Fibroblast of lung (primary cell): Measurements from ENCODE around the gene SMARCC1. TPM values are rescaled to one million over a fixed set of nuclear protein-coding genes. Genes with fewer than 3 reads are reported as not detected.
"Not testable (repeated sequence)": the region's sequence is repeated elsewhere in the genome, so short reads cannot be mapped to it uniquely, and the experiment has no call there.

Source experiments
- DNase-seq, 2 donors: peaks; one replicate each; pipeline versions ENCODE4 v3.0.0 to v3.0.0-alpha.2; 2010; ENCODE audit warnings: low read depth in 2 of 2
- H2AFZ ChIP-seq: 2 replicates; pipeline ENCODE4 v1.5.1; 2012; ENCODE audit warnings: low read length, control low read depth, inconsistent platforms
- H3K27ac ChIP-seq: 2 replicates; pipeline ENCODE4 v1.5.1; 2011; ENCODE audit warnings: low read length, control low read depth; ENCODE audit not compliant: insufficient read depth
- H3K27me3 ChIP-seq: 2 replicates; pipeline ENCODE4 v1.5.1; 2011; ENCODE audit warnings: mild to moderate bottlenecking, low read length; ENCODE audit not compliant: control insufficient read depth, insufficient read depth
- H3K36me3 ChIP-seq: 2 replicates; pipeline ENCODE4 v1.5.1; 2011; ENCODE audit warnings: low read length; ENCODE audit not compliant: control insufficient read depth, insufficient read depth
- H3K4me1 ChIP-seq: 2 replicates; pipeline ENCODE4 v1.5.1; 2011; ENCODE audit warnings: low read length; ENCODE audit not compliant: control insufficient read depth, insufficient read depth; ENCODE audit errors: extremely low read depth
- H3K4me2 ChIP-seq: 2 replicates; pipeline ENCODE4 v1.5.1; 2011; ENCODE audit warnings: low read length, control low read depth; ENCODE audit not compliant: insufficient read depth; ENCODE audit errors: extremely low read depth
- H3K4me3 ChIP-seq, 4 experiments: fragments of 200-600 bp in 1 of 4; sonication (generic) in 1 of 4; replicated peaks in 1 of 4; 2 replicates each; pipeline ENCODE4 v1.5.1; 2011 to 2016; ENCODE audit warnings: low read length in 4 of 4, low read depth in 3 of 4, mild to moderate bottlenecking in 3 of 4, control low read depth in 2 of 4, inconsistent platforms in 1 of 4, mixed read lengths in 1 of 4; ENCODE audit not compliant: insufficient read depth in 1 of 4; ENCODE audit errors: control extremely low read depth in 1 of 4
- H3K79me2 ChIP-seq: 2 replicates; pipeline ENCODE4 v1.5.1; 2012; ENCODE audit warnings: mild to moderate bottlenecking, low read length, inconsistent platforms; ENCODE audit not compliant: control insufficient read depth, insufficient read depth
- H3K9ac ChIP-seq: 2 replicates; pipeline ENCODE4 v1.5.1; 2011; ENCODE audit warnings: mild to moderate bottlenecking, low read length, control low read depth; ENCODE audit not compliant: insufficient read depth
- H3K9me3 ChIP-seq: 2 replicates; pipeline ENCODE4 v1.5.1; 2012; ENCODE audit warnings: low read depth, low read length; ENCODE audit not compliant: control insufficient read depth, insufficient read depth
- H4K20me1 ChIP-seq: 2 replicates; pipeline ENCODE4 v1.5.1; 2011; ENCODE audit warnings: low read length; ENCODE audit not compliant: control insufficient read depth, insufficient read depth; ENCODE audit errors: extremely low read depth
- EZH2 ChIP-seq: IDR thresholded peaks from 2 replicates; pipeline ENCODE4 v1.5.1; 2012; ENCODE audit warnings: low read length, control low read depth, mild to moderate bottlenecking; ENCODE audit errors: missing control alignments
- polyA plus RNA-seq, 2 donors: library from polyadenylated mRNA; depleted of rRNA in 1 of 2; stranded (reverse) in 1 of 2; unstranded in 1 of 2; fragments of >200 nt; gene quantifications; 2 replicates each; pipeline ENCODE4 v1.2.1, GENCODE V29; 2011 to 2012; ENCODE audit warnings: missing spikeins in 1 of 2
- total RNA-seq: library from RNA; depleted of rRNA; stranded (reverse); fragments of >200 nt; gene quantifications from 2 replicates; pipeline ENCODE4 v1.2.1, GENCODE V29; 2014
- TF ChIP-seq, protein P1 (sequence below), 2 donors: IDR thresholded peaks in 1 of 2; conservative IDR thresholded peaks in 1 of 2; 1 replicate in 1 of 2; 2 replicates in 1 of 2; pipeline ENCODE4 v1.5.1; 2011 to 2012; ENCODE audit warnings: low read length in 2 of 2, control low read depth in 1 of 2, inconsistent platforms in 1 of 2, low read depth in 1 of 2, mild to moderate bottlenecking in 1 of 2

SMARCC1 gene
- total and polyA plus RNA-seq, 2 donors (not counting 1 experiment from before 2014, with no cell fraction given): 23.1 to 23.6 TPM

GRCh38 chr3:47747558-47747957 lies 34.1 kb downstream of the SMARCC1 start:
- Histone ChIP-seq H2AFZ (no peak overlapping the region), H3K9ac (no peak overlapping the region), H3K27me3 (no peaks in the 10 kb centered on the region), H3K79me2 (peaks cover 11% of the 10 kb centered on the region), H3K9me3 (no peaks in the 10 kb centered on the region), H3K4me2 (no peak overlapping the region), H4K20me1 (no peaks in the 10 kb centered on the region), H3K4me3 (no peak overlapping the region), H3K4me1 (no peaks in the 10 kb centered on the region), H3K27ac (no peak overlapping the region), H3K36me3 (no peaks in the 10 kb centered on the region)
- DNase-seq: no peak
- TF ChIP-seq, protein P1, sequence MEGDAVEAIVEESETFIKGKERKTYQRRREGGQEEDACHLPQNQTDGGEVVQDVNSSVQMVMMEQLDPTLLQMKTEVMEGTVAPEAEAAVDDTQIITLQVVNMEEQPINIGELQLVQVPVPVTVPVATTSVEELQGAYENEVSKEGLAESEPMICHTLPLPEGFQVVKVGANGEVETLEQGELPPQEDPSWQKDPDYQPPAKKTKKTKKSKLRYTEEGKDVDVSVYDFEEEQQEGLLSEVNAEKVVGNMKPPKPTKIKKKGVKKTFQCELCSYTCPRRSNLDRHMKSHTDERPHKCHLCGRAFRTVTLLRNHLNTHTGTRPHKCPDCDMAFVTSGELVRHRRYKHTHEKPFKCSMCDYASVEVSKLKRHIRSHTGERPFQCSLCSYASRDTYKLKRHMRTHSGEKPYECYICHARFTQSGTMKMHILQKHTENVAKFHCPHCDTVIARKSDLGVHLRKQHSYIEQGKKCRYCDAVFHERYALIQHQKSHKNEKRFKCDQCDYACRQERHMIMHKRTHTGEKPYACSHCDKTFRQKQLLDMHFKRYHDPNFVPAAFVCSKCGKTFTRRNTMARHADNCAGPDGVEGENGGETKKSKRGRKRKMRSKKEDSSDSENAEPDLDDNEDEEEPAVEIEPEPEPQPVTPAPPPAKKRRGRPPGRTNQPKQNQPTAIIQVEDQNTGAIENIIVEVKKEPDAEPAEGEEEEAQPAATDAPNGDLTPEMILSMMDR (conservative IDR thresholded peaks at IDR 0.05 in 1 of 2, IDR thresholded peaks at IDR 0.05 in 1 of 2; ENCODE audit: low read depth in 1 of 2, low read length in 2 of 2): no peak
- TF ChIP-seq EZH2: no peak

DNA sequence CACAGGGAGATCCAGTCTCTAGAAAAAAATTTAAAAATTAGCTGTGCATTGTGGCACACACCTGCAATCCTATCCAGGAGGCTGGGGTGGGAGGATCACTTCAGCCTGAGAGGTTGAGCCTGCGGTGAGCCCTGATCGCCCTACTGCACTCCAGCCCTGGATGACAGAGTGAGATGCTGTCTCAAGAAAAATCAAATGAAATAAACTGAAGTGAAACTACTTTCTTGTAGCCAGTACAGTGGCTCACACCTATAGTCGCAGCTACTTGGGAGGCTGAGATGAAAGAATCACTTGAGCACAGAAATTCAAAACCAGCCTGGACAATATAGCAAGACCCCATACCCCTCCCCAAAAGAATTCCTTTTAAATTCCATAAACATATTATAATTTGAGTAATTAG lies 35.4 kb downstream of the SMARCC1 start:
- Histone ChIP-seq H3K79me2 (peaks cover 13% of the 10 kb centered on the region), H2AFZ (no peak overlapping the region), H3K27ac (no peak overlapping the region), H3K4me3 (no peak overlapping the region), H3K36me3 (no peaks in the 10 kb centered on the region), H3K27me3 (no peaks in the 10 kb centered on the region), H3K9ac (no peak overlapping the region), H3K4me2 (no peak overlapping the region), H3K4me1 (no peaks in the 10 kb centered on the region), H4K20me1 (no peaks in the 10 kb centered on the region), H3K9me3 (no peaks in the 10 kb centered on the region)
- TF ChIP-seq, protein P1 (conservative IDR thresholded peaks at IDR 0.05 in 1 of 2, IDR thresholded peaks at IDR 0.05 in 1 of 2; ENCODE audit: low read depth in 1 of 2, low read length in 2 of 2): no peak
- no peak for TF ChIP-seq EZH2
- no peak for DNase-seq

- H3K9ac ChIP-seq: no peak overlapping the region
- no peaks in the 10 kb centered on the region for H3K36me3 ChIP-seq
- no peak for TF ChIP-seq EZH2
- TF ChIP-seq, protein P1 (conservative IDR thresholded peaks at IDR 0.05 in 1 of 2, IDR thresholded peaks at IDR 0.05 in 1 of 2; ENCODE audit: low read depth in 1 of 2, low read length in 2 of 2): no peak
- no peaks in the 10 kb centered on the region for H3K9me3 ChIP-seq
- H4K20me1 ChIP-seq: no peaks in the 10 kb centered on the region
- H3K4me1 ChIP-seq: no peaks in the 10 kb centered on the region
- no peak overlapping the region for H2AFZ ChIP-seq
- H3K27ac ChIP-seq: no peak overlapping the region
- H3K79me2 ChIP-seq: peaks cover 11% of the 10 kb centered on the region
- no peak overlapping the region for H3K4me3 ChIP-seq
- DNase-seq: no peak
- no peaks in the 10 kb centered on the region for H3K27me3 ChIP-seq
- no peak overlapping the region for H3K4me2 ChIP-seq
Measured at GRCh38 chr3:47743855-47744254, 37.8 kb downstream of the SMARCC1 start.

- peak; percentile 12 to 37 for DNase-seq
- H3K9me3 ChIP-seq, H3K27ac ChIP-seq, H3K27me3 ChIP-seq, H2AFZ ChIP-seq, H3K4me1 ChIP-seq, H4K20me1 ChIP-seq, H3K4me2 ChIP-seq, H3K36me3 ChIP-seq, H3K9ac ChIP-seq, H3K4me3 ChIP-seq: not testable (repeated sequence)
- H3K79me2 ChIP-seq: peaks cover 11% of the 10 kb centered on the region
Measured at GRCh38 chr3:47743352-47743751, 38.3 kb downstream of the SMARCC1 start.
